ENCODE results near the gene CD58.
"Not testable (repeated sequence)": the region's sequence is repeated elsewhere in the genome, so short reads cannot be mapped to it uniquely, and the experiment has no call there.

CD58 gene

GRCh38 chr1:116570358-116571214 lies at the start of gene CD58:
TSS of gene CD58 (minus strand) at chr1:116571026. CDS start at chr1:116570972, 54 bp downstream.
- H3K27me3 ChIP-seq (ENCODE audit: insufficient read depth, poor library complexity, severe bottlenecking), result no peaks in the 10 kb centered on the region
- H3K4me1 ChIP-seq (ENCODE audit: insufficient read depth, poor library complexity, severe bottlenecking), result peaks cover 7% of the 10 kb centered on the region
- TF ChIP-seq, protein P1, sequence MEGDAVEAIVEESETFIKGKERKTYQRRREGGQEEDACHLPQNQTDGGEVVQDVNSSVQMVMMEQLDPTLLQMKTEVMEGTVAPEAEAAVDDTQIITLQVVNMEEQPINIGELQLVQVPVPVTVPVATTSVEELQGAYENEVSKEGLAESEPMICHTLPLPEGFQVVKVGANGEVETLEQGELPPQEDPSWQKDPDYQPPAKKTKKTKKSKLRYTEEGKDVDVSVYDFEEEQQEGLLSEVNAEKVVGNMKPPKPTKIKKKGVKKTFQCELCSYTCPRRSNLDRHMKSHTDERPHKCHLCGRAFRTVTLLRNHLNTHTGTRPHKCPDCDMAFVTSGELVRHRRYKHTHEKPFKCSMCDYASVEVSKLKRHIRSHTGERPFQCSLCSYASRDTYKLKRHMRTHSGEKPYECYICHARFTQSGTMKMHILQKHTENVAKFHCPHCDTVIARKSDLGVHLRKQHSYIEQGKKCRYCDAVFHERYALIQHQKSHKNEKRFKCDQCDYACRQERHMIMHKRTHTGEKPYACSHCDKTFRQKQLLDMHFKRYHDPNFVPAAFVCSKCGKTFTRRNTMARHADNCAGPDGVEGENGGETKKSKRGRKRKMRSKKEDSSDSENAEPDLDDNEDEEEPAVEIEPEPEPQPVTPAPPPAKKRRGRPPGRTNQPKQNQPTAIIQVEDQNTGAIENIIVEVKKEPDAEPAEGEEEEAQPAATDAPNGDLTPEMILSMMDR (IDR thresholded peaks at IDR 0.05; ENCODE audit: poor library complexity, severe bottlenecking), result peak; percentile 85
- H3K27ac ChIP-seq (ENCODE audit: poor library complexity, severe bottlenecking), result peak within 1 kb of the TSS; percentile 70
- H3K9me3 ChIP-seq (ENCODE audit: severe bottlenecking), result no peaks in the 10 kb centered on the region
- ATAC-seq (ENCODE audit: low read depth) (peak; percentile 85), DNase-seq (ENCODE audit: low spot score) (peak; percentile 78)
- H3K36me3 ChIP-seq (ENCODE audit: low read depth), result no peaks in the 10 kb centered on the region
- H3K4me3 ChIP-seq (ENCODE audit: severe bottlenecking), result peak within 1 kb of the TSS; percentile 71

- H3K36me3 ChIP-seq (ENCODE audit: low read depth); H3K27ac ChIP-seq (ENCODE audit: poor library complexity, severe bottlenecking); H3K27me3 ChIP-seq (ENCODE audit: insufficient read depth, poor library complexity, severe bottlenecking); DNase-seq (ENCODE audit: low spot score); H3K4me3 ChIP-seq (ENCODE audit: severe bottlenecking); H3K9me3 ChIP-seq (ENCODE audit: severe bottlenecking); ATAC-seq (ENCODE audit: low read depth): not testable (repeated sequence)
- peaks cover 20% of the 10 kb centered on the region for H3K4me1 ChIP-seq (ENCODE audit: insufficient read depth, poor library complexity, severe bottlenecking)
Observed at GRCh38 chr1:116620392-116620791, 49.6 kb upstream of the CD58 start.

- not testable (repeated sequence) for ATAC-seq (ENCODE audit: low read depth); H3K9me3 ChIP-seq (ENCODE audit: severe bottlenecking); H3K36me3 ChIP-seq (ENCODE audit: low read depth); H3K27ac ChIP-seq (ENCODE audit: poor library complexity, severe bottlenecking); H3K4me3 ChIP-seq (ENCODE audit: severe bottlenecking); DNase-seq (ENCODE audit: low spot score); H3K27me3 ChIP-seq (ENCODE audit: insufficient read depth, poor library complexity, severe bottlenecking)
- peaks cover 20% of the 10 kb centered on the region for H3K4me1 ChIP-seq (ENCODE audit: insufficient read depth, poor library complexity, severe bottlenecking)
Observed at GRCh38 chr1:116619106-116619505, 48.3 kb upstream of the CD58 start.

- not testable (repeated sequence) for H3K27me3 ChIP-seq (ENCODE audit: insufficient read depth, poor library complexity, severe bottlenecking); ATAC-seq (ENCODE audit: low read depth); H3K27ac ChIP-seq (ENCODE audit: poor library complexity, severe bottlenecking); H3K4me3 ChIP-seq (ENCODE audit: severe bottlenecking); H3K36me3 ChIP-seq (ENCODE audit: low read depth); DNase-seq (ENCODE audit: low spot score); H3K9me3 ChIP-seq (ENCODE audit: severe bottlenecking)
- H3K4me1 ChIP-seq (ENCODE audit: insufficient read depth, poor library complexity, severe bottlenecking), result peaks cover 17% of the 10 kb centered on the region
Observed at GRCh38 chr1:116617808-116618207, 47.0 kb upstream of the CD58 start.

DNA sequence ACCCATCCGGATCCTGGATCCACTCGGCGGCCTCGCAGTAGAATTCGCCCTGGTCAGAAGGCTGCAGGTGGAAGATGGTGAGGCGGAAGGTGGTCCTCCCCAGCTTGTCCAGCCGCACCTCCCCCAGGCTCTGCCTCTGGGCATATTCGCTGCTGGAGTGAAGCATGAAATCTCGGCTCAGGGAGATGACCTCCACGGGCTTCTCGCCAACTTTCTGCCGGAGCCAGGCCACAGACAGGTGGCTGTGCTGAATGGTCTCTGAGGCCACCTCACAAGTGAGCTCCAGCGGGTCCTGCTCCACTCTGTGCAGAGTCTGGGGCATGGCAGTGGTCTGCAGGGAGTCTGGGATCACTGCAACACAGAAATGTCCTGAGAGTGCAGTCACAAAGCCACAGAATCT lies 43.0 kb upstream of the CD58 start:
- not testable (repeated sequence) for H3K9me3 ChIP-seq (ENCODE audit: severe bottlenecking); H3K27ac ChIP-seq (ENCODE audit: poor library complexity, severe bottlenecking); H3K4me1 ChIP-seq (ENCODE audit: insufficient read depth, poor library complexity, severe bottlenecking); H3K27me3 ChIP-seq (ENCODE audit: insufficient read depth, poor library complexity, severe bottlenecking); H3K4me3 ChIP-seq (ENCODE audit: severe bottlenecking); H3K36me3 ChIP-seq (ENCODE audit: low read depth); DNase-seq (ENCODE audit: low spot score); ATAC-seq (ENCODE audit: low read depth)

GRCh38 chr1:116609801-116610371 lies 39.1 kb upstream of the CD58 start:
- not testable (repeated sequence) for H3K9me3 ChIP-seq (ENCODE audit: severe bottlenecking); H3K36me3 ChIP-seq (ENCODE audit: low read depth); H3K27ac ChIP-seq (ENCODE audit: poor library complexity, severe bottlenecking); ATAC-seq (ENCODE audit: low read depth); H3K4me1 ChIP-seq (ENCODE audit: insufficient read depth, poor library complexity, severe bottlenecking); H3K4me3 ChIP-seq (ENCODE audit: severe bottlenecking); H3K27me3 ChIP-seq (ENCODE audit: insufficient read depth, poor library complexity, severe bottlenecking); DNase-seq (ENCODE audit: low spot score)

DNA sequence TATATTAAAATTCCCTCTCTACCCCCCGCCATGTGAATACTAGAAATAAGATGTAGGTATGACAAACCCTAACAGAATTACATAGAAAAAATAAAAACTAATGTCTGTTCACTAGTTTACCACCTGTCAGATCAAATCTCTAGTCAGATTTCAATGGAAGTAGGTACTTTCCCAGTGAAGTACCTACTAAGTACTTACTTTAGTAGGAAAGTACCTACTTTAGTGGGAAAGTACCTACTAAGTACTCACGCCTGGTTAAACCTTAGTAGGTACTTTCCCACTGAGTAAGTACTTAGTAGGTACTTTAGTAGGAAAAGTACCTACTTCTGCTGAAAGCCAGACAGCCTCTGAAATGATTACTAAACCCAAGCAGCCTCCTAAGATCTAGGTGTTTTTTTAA lies 38.0 kb upstream of the CD58 start:
- not testable (repeated sequence) for H3K9me3 ChIP-seq (ENCODE audit: severe bottlenecking); DNase-seq (ENCODE audit: low spot score); H3K27me3 ChIP-seq (ENCODE audit: insufficient read depth, poor library complexity, severe bottlenecking); H3K4me1 ChIP-seq (ENCODE audit: insufficient read depth, poor library complexity, severe bottlenecking); H3K36me3 ChIP-seq (ENCODE audit: low read depth); H3K4me3 ChIP-seq (ENCODE audit: severe bottlenecking); H3K27ac ChIP-seq (ENCODE audit: poor library complexity, severe bottlenecking); ATAC-seq (ENCODE audit: low read depth)

DNA sequence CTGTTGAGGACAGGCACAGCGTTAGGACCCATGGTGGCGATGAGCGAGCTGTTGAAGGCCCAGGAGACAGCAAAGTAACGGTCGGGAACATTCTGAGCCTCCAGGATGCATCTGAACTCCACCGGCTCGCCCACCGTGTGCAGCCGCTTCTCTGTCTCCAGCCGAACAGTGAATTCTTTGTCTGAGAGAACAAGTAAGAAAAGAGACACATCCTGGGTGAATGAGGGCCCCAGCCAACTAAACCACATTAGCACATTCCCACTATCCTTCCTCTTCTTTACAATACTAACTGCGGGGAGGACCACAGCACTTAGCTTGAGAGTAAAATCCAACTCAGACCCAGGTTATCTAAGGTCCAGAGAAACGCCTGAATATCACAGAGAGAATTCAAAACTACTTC lies 37.3 kb upstream of the CD58 start:
- H3K9me3 ChIP-seq (ENCODE audit: severe bottlenecking); H3K4me1 ChIP-seq (ENCODE audit: insufficient read depth, poor library complexity, severe bottlenecking); ATAC-seq (ENCODE audit: low read depth); DNase-seq (ENCODE audit: low spot score); H3K27ac ChIP-seq (ENCODE audit: poor library complexity, severe bottlenecking); H3K27me3 ChIP-seq (ENCODE audit: insufficient read depth, poor library complexity, severe bottlenecking); H3K36me3 ChIP-seq (ENCODE audit: low read depth); H3K4me3 ChIP-seq (ENCODE audit: severe bottlenecking): not testable (repeated sequence)

GRCh38 chr1:116607463-116607862 lies 36.6 kb upstream of the CD58 start:
- ATAC-seq (ENCODE audit: low read depth); H3K27ac ChIP-seq (ENCODE audit: poor library complexity, severe bottlenecking); H3K9me3 ChIP-seq (ENCODE audit: severe bottlenecking); H3K4me3 ChIP-seq (ENCODE audit: severe bottlenecking); H3K4me1 ChIP-seq (ENCODE audit: insufficient read depth, poor library complexity, severe bottlenecking); DNase-seq (ENCODE audit: low spot score); H3K27me3 ChIP-seq (ENCODE audit: insufficient read depth, poor library complexity, severe bottlenecking); H3K36me3 ChIP-seq (ENCODE audit: low read depth): not testable (repeated sequence)

DNA sequence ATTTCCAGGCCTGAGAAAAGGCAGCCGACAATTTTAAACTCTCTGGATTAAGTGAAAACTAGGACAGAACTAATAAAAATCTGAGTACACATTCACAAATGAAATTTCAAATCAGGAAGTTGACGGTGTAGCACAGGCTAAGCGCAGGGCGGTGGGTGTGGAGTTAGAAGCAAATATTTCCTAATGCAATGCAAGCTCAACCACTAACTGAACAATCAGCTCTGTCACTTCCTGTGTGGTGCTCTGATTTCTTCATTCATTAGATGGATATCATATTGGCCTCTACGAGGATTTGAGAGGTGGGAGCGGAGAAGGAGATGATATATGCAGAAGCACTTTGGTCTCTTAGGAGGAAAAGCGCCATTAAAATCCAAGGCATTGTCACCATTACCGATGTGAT lies 35.2 kb upstream of the CD58 start:
- H3K4me3 ChIP-seq (ENCODE audit: severe bottlenecking); H3K36me3 ChIP-seq (ENCODE audit: low read depth); H3K4me1 ChIP-seq (ENCODE audit: insufficient read depth, poor library complexity, severe bottlenecking); H3K27ac ChIP-seq (ENCODE audit: poor library complexity, severe bottlenecking); H3K27me3 ChIP-seq (ENCODE audit: insufficient read depth, poor library complexity, severe bottlenecking); H3K9me3 ChIP-seq (ENCODE audit: severe bottlenecking); DNase-seq (ENCODE audit: low spot score): not testable (repeated sequence)
- ATAC-seq (ENCODE audit: low read depth), result peak; percentile 90

Data from RWPE2 (cell line).